Erythroblast (primary cell): Measurements from ENCODE around the gene GON7.

Experiments used
- GATA1 ChIP-seq: IDR thresholded peaks from 2 replicates; pipeline ENCODE4 v1.6.1; 2011; ENCODE audit warnings: low read depth, mild to moderate bottlenecking, control low read depth, low read length, moderate library complexity
- POLR2A ChIP-seq: IDR thresholded peaks from 2 replicates; pipeline ENCODE4 v1.6.1; 2011; ENCODE audit warnings: mild to moderate bottlenecking, low read length

GRCh38 chr14:93220509-93220908 lies 13.6 kb upstream of the GON7 start:
- TF ChIP-seq POLR2A (no peak), GATA1 (no peak)
